ENCODE data around the gene ECM1.

ECM1 gene

DNA sequence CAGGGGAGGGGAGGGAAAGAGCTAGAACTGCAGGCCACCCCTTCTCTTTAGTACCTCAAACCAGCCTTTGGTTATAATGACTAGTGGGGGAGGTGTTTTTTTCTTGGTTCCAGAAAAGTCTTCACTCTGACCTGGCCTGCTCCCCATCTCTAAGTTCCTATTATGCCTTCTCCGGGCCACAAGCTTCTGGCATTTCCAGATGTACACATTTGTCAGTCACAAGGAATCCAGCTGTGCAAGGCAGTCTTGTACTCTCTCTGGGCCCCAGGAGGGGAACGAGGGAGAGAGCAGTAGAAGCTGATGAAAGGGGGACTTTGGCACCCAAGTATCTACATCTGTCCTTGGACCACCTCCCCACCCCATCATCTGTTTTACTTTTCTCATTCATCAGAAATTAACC is 4.9 kb downstream of the ECM1 start:
- no peak for DNase-seq (ENCODE audit: low spot score)

DNA sequence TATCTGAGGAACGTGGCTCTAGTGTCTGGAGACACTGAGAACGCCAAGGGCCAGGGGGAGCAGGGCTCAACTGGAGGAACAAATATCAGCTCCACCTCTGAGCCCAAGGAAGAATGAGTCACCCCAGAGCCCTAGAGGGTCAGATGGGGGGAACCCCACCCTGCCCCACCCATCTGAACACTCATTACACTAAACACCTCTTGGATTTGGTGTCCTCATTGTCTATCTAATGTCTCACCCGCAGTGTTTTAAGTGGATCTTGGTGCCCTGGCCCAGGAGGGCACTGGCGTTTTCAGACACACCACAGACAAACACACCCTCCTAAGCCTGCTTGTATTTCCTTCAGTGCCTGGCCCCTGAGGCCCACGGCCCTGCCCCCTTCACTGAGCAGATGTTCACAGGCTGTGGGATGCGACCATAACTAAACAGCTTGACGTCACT is 5.5 kb downstream of the ECM1 start:
- peak; percentile 47 for DNase-seq (ENCODE audit: low spot score)

DNA sequence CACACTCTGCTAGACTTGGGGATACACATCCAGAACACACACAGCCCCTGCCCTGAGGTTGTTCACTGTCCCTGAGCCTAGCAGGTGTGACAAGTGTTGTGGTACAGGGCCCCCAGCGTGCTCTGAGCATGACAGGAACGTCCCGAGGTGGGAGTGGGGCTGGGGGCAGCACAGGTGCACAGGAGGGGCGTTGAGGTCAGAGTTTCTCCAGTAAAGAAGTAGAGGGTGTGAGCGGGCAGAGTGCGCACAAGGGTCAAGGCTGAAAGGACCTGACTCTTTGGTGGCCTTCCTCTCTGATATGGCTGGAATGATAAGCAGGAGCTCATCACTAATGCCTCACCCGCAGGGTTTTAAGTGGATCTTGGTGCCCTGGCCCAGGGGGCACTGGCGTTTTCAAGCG is 6.4 kb downstream of the ECM1 start:
- DNase-seq (ENCODE audit: low spot score), result no peak

DNA sequence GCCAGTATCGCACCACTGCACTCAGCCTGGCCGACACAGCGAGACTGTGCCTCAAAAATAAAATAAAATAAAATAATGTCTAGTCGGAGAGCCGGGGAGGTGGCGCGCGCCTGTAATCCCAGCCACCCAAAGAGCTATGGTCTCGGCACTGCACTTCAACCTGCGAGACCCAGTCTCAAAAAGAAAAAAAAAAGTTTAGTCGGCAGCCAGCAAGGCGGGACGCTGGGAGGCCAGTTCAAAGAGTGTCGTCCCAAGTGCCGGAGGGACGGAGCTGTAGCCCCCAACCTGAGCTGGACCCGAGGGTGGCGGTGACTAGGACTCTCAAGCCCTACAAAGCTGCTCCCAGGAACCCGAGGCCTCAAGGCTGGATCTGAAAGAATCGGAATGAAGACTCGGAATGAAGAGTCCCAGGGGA is 7.0 kb downstream of the ECM1 start:
- DNase-seq (ENCODE audit: low spot score), result no peak

DNA sequence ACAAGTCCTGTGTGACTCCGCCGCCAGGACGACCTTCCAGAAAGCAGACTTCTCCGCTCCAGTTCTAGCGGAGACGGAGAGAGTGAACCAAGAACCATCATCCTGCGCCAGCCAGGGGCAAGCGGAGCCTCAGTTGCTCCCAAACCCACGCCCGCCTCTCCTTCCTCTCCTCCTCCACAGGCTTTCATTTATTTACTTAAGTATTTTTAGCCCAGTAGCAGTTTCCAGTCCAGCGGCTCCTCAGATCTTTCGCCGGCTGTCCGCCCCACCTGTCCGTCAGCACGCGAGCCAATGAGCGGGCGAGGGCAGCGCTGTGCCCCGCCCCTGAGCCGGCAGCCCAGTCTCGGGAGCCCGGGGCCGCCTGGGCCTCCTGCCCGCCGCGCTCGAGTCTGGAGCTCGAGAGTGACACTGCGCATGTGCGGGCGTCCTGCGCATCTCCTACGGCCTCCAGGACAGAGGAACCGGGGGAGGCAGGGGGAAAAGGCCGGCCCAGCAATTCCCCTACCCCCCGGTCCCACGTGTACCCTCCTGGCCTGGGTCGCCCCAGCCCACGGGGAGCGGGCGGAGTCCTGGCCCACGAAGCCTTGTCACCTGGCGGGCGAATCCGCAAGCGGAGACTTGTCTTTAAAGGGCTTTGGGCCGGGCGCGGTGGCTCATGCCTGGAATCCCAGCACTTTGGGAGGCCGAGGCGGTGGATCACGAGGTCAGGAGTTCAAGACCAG is 7.6 kb downstream of the ECM1 start, which contains the start of gene FALEC:
Gene FALEC, plus strand, starts transcription at position 425 of the 722 bp plus-strand sequence.
- peak; percentile 98 for DNase-seq (ENCODE audit: low spot score)

DNA sequence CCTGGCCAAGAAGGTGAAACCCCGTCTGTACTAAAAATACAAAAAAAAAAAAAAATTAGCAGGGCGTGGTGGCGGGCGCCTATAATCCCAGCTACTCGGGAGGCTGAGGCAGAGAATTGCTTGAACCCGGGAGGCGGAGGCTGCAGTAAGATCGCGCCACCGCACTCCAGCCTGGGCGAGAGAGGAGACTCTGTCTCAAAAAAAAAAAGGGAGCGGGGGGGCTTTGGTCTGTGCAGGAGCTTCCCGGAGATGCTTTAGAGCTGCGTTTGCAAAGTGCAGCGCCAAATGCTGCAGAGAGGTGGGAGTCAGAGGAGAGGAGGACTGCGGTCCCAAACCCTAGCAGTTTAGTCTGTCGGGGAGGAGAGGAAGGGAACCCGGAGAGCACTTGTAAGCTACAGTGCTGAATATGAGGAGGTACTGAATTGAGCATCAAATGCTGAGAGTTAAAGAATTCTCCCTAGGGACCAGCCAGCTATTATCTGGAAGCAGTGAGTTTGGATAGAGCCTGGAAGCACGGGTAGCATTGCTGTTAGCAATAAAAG is 8.2 kb downstream of the ECM1 start:
- no peak for DNase-seq (ENCODE audit: low spot score)

DNA sequence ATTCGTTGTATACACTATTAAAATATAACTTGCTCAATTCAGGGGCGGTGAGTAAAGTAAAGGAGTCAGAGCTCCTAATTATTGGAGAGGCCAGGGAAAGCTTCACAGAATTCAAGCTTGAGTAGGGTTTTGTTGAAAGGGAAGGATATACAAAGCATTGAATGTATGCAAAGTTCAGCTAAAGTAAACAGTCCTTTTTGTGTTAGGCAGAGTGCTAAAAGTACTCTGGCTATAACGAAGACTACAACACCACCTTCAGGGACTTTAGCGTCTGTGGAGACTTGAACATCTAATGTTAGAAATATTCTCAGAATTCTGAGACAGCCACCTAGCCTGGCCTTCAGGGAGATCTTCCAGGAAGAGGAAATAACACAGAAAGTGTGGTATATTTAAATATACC is 8.7 kb downstream of the ECM1 start:
- DNase-seq (ENCODE audit: low spot score), result no peak

DNA sequence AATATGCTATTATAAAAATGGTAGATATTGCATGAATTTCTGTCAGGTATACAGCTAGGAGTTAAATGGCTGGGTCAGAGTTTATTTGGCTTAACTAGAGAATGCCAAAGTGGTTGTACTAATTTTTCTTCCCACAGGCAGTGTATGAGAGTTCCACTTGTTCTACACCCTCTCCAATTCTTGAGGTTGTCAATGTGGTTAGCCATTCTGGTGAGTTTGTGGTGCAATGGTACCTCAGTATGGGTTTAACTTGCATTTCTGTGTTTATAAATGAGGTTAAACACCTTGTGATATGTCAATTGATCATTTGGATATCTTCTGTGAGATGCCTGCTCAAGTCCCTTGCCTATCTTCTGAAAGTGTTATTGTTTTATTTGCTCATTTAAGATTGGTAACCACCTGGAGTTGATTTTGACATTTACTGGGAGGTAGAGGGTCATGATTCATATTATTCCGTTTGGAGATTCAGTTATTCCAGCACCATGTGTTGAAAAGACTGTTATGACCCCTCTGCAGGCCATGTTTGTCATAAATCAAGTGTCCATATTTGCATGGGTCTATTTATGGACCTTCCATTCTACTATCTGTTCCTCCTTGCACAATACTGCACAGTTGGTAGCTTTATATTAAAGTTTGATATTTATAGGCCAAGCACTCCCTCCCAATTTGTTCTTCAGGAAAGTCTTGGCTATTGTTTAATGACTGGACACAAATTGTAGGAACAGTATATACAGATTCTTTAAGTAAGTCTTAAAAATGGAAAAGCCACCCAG is 13.5 kb downstream of the ECM1 start:
- no peak for DNase-seq (ENCODE audit: low spot score)

DNA sequence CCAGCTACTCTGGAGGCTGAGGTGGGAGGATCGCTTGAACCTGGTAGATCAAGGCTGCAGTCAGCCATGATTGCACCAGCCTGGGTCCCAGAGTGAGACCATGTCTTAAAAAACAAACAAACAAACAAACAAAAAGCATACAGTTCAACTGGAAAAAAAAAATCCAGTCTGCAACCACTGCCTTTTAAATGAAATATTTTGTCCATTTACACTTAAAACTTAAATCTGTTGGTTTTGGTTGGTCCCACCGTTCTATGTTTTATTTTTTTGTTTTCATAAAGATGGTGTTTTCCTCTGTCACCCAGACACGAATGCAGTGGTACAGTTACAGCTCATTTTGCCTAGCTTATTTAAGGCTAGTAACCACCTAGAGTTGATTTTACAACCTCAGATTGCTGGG is 17.4 kb downstream of the ECM1 start:
- no peak for DNase-seq (ENCODE audit: low spot score)

DNA sequence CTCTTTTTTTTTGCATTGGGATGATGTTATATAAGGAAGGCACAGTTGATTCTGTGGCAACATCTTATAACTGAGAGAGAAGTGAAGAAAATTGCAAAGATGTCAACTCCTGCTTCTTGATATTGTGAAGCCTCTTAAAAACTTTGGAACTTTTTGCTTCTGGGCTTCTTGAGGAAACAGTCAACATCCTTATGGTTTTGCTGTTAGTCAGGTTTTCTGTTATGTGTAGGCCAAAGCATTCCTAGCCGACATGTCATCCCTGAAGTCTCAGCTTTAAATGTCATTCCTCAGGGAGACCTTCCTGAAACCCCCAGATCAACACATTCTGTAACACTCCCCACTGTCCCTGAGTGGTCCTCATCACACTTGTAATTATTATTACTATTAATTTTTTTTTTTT is 20.3 kb downstream of the ECM1 start:
- DNase-seq (ENCODE audit: low spot score), result no peak

DNA sequence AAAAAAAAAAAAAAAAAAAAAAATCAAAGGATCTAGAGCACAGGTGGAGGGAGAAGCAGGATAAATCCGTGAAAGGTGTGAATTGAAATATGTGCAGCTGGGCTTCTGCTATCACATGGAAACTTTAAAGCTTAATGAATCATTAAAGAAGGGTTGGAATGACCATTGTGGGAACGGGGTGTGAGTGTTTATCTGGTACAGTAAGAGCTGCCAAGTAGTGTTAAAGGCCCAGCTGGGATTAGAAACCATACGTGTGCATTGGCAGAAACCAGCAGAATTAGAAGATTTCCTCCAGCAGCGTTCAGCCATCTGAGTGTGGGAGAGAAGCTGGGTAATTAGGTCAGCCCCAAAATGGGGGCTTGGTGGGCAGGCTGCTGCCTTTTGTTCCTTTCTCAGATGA is 21.1 kb downstream of the ECM1 start:
- DNase-seq (ENCODE audit: low spot score), result peak; percentile 62

DNA sequence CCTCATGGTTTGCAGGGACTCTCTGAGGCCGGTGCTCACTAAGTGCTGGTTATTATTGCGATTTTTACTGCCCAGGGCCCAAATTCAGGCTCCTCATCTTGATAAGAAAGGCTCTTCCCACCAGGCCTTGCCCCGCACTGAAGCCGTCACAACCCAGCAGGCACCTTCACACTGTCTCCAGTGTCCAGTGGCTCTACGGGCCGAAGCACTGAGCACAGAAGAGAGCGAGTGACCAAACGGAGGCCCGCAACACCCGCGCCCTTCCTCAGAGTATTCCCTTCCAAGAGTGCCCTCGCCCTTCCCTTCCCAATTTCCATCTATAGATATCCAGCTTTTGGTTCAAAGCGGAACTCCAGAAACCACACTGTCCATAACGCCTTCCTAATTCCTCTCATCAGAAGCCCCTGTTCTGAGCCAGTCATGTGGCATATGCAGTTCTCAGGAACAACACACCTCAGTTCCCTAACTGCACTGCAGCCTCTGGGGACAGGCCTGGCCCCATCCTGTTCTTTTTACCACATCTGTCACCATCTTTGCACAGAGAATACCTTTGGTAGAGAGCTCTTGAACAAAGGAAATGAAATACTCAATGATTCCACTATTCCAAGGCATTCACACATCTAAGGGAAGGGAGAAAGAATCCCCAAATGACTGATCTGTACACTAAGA is 22.7 kb downstream of the ECM1 start:
- no peak for DNase-seq (ENCODE audit: low spot score)

DNA sequence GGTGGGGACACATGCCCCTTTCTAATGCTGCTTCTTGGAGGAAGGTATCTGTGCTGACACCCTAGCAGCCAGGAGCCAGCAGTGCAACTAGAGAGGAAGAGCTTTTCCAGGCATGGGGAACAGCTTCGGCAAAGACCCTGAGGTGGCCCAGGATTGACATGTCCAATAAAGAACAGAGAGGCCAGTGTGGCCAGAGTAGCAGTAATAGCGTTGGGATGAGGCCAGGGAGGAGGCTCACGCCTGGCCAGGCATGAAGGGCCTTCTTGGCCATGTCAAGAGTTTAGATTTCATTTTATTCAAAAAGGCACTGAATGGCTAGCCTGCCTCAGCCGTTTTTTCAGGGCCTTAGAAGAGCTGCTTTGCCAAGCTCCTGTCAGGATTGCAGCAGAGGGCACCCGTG is 25.0 kb downstream of the ECM1 start:
- no peak for DNase-seq (ENCODE audit: low spot score)

DNA sequence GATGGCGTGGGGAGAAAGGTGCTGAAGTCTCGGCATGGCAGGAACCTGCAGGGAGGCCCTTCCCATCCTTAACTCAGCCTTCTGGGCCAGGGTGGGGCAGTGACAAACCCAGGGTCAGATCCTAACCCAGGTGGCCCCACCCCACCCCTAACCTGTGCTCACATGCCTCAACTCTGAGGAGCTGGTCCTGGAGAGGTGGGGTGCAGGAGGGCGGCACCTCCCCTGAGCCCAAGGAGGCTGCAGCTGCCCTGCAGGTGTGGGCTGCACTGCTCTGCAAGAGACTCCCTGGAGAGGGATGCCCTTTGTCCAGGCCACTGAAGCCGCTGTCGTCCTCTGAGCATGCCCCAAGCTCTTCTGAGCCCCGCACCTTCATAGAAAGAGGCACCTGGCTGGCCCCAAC is 26.1 kb downstream of the ECM1 start:
- no peak for DNase-seq (ENCODE audit: low spot score)

DNA sequence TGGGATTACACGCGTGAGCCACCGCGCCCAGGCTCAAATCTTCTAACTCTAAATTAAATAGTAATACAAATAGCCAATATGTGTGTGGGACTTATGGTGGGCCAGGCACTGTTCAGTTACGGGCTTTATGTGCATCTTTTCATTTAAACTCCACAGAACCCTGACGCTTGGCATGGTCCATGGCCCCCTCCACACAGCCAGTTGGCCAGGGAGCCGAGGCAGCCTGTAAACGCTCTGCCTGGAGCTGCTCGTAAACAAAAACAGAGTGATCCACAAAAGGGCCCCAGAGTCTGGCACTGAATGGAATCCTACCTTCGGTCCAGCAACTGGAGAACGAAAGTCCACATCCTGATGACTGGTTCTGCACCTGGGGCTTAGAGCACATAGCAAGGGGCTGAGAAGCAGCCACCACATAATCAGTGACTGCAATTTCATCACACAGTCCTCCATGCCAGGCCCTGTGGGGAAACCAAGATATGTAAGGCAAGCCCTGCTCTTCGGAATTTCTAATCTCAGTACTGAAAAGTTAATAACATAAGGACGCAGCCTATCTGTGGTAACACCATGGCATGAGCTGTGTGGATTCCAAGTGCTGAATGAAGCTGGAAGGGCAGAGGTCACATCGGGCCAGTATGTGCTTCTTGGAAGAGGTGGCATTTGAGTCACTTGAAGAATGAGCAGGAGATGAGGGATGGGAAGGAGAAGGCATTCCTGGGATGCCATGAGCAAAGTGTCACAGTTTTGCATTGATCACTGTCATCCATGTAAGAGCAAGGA is 27.8 kb downstream of the ECM1 start:
- DNase-seq (ENCODE audit: low spot score), result peak; percentile 41

DNA sequence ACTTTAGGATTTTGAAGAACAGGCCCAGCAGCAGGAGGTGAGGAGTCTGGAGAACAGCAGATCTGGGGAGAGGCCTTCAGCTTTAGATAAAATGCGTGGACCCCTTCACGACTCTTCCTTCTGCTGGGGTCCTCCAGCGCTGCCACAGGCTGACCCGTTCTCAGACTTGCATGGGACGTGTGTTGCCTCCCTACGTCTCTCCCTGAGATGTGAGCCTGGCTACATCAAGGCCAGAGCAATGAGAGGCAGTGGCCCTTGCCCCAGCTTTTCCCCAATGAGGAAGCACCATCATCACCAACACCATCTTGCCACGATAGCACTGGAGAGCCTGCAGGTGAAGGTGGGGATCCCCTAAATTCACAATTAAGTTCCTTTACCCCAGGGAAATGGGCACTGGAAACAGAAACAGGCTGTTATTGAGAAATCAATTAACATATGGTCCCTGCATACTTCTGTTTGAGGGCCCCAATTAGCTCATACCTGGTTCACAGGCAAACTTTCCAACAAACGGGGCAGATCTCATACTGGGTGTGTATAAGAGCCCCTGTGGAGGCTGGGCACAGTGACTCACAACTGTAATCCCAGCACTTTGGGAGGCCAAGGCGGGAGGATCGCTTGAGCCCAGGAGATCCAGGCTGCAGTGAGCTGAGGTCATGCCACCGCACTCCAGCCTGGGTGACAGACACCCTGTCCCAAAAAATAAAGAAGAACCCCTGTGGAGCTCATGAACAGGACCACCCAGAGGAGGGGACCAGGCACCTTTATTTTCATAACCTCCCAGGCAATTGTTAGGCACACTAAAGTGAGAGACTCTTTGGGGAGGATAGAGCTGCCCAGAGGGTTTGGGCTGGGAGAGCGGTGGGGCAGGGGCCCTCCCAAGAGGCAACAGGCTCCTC is 29.2 kb downstream of the ECM1 start:
- DNase-seq (ENCODE audit: low spot score), result no peak

DNA sequence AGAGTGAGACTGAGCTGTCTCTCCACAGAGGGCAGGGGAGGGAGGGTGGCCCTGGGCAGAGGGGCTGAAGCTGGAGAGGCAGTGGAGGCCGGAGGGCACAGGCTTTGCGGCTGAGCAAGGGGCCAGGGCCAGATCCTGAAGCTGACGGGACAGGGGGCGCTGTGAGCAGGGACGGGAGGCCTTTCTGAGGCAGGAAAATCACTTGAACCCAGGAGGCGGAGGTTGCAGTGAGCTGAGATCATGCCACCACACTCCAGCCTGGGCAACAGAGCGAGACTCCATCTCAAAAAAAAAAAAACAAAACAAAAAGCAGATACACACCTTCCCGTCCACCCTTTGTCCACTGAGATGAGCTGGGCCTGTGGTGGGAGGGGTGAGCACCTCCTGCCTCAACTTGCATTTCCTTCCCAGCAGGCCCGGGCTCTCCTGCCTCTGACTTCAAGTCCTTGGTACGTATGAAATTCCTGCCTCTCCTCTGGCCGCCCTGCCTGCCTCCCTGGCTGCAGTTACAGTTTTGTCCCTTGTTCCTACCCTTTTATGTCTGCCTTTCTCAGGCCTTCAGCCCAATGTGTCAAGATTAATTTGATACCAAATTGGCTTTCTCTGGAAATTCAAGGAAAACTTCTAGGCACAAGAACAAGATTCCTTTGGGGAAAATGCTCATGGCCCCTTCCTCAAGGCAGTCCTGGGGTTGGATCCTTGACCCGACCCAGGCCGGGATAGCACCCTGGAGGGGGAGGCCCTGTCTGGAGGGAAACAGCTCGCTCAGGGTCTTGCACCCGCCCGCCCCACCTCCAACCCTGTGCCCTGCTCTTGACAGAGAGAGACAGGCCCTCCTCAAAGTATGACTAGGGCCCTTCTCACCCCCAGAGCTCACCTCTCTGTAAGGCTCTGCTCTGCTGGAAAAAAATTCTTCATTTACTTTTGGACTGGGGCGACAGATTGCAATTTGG is 30.1 kb downstream of the ECM1 start:
- DNase-seq (ENCODE audit: low spot score), result no peak

DNA sequence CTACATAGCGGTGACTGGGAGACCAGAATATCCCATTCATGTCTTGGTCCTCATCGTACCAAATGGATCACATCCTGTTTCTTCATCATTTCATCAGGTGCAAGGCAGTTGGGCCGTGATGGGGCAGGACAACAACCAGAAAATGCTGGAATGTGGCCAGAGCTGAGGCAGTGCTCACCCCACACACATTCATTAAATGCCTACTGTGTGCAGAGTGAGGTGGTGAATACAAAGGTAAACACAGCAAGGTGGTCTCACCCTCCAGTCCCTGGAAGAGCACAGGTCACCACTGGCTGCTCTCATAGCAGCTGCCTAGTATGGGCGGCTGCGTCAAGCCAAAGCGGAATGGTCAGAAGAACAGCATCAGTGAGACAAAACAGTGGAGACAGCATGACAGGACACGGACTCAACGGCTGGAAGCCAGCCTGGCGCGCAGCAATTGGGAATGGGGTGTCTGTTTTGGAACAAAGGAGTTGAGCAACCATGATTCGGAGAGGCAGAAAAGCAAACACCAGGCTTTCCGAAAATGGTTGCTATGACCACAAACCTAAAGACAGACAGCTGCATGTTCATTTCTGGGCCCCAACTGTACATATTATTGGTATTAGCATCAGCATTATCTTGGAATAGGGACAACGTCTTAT is 35.7 kb downstream of the ECM1 start:
- DNase-seq (ENCODE audit: low spot score), result no peak

DNA sequence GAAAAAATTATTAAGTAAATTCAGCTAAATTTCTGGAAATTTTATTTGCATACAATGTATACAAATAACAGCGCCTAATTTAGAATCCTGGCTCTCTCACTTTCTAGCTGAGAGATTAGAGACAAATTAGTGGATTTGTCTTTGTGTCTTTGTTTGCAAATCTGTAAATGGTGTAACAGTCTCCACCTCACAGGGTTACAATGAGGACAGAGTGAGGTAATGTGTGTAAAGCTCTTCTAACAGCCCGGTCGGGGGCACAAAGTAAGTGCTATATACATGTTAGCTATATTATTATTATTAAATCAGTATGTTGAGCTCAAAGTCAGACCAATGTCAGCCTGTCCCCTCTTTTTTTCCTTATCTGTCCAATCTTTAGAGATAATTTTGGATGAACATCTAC is 36.3 kb downstream of the ECM1 start:
- DNase-seq (ENCODE audit: low spot score), result no peak
